Measurements from ENCODE around the gene CFHR5. TPM values are rescaled to one million over a fixed set of nuclear protein-coding genes. Genes with fewer than 3 reads are reported as not detected.

The CFHR5 gene
- total RNA-seq, 1 donor from 2014 or later, result not detected

DNA sequence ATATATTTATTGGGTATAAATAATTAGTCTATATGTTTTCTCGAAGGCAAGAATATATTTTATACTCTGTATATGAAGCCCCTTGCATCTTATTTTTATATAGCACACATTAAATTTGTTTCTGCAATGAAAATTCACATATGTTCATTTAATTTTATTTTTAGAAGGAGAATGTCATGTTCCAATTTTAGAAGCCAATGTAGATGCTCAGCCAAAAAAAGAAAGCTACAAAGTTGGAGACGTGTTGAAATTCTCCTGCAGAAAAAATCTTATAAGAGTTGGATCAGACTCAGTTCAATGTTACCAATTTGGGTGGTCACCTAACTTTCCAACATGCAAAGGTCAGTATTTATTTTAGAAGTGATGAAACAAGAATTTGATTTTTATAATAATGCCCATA is 16.6 kb downstream of the CFHR5 start:
- H3K4me1 Mint-ChIP-seq, result peaks cover 10% of the 10 kb centered on the region
- H3K9me3 Mint-ChIP-seq, result no peaks in the 10 kb centered on the region
- H3K36me3 Mint-ChIP-seq (ENCODE audit: low read depth), result no peaks in the 10 kb centered on the region
- H3K27me3 Mint-ChIP-seq (ENCODE audit: low read depth), result no peaks in the 10 kb centered on the region
- DNase-seq (ENCODE audit: low read depth, low spot score), result no peak
- H3K4me3 Mint-ChIP-seq, result no peak overlapping the region
- no peak for TF ChIP-seq CTCF (conservative IDR thresholded peaks at IDR 0.05)
- H3K27ac Mint-ChIP-seq (ENCODE audit: unreplicated experiment), result no peak overlapping the region

GRCh38 chr1:196997423-196997822 is 20.1 kb downstream of the CFHR5 start:
- H3K27me3 Mint-ChIP-seq (ENCODE audit: low read depth), result no peaks in the 10 kb centered on the region
- no peaks in the 10 kb centered on the region for H3K36me3 Mint-ChIP-seq (ENCODE audit: low read depth)
- TF ChIP-seq CTCF (conservative IDR thresholded peaks at IDR 0.05), result no peak
- H3K4me3 Mint-ChIP-seq, result no peak overlapping the region
- no peaks in the 10 kb centered on the region for H3K9me3 Mint-ChIP-seq
- DNase-seq (ENCODE audit: low read depth, low spot score), result no peak
- peaks cover 2% of the 10 kb centered on the region for H3K4me1 Mint-ChIP-seq
- no peak overlapping the region for H3K27ac Mint-ChIP-seq (ENCODE audit: unreplicated experiment)

DNA sequence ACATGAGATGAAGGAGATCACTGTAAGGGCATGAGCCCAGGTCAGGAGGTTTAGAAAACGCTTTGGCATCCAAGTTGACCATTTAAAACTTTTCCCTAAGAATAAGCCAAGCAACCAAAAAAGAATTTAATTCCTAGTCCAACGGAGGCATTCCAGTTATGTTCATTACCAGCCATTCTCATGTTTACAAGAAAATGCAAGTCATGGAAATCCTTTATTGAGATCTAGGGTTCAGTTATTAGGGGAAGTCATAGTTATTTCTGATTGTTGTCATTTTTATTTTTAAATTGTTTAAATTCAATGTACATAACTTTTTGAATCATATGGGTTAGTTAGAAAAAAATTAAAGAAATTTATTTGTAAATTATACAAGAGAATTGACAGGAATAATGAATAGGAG is 24.5 kb downstream of the CFHR5 start:
- H3K4me1 Mint-ChIP-seq, result no peaks in the 10 kb centered on the region
- no peak overlapping the region for H3K27ac Mint-ChIP-seq (ENCODE audit: unreplicated experiment)
- no peaks in the 10 kb centered on the region for H3K36me3 Mint-ChIP-seq (ENCODE audit: low read depth)
- no peak overlapping the region for H3K4me3 Mint-ChIP-seq
- DNase-seq (ENCODE audit: low read depth, low spot score), result no peak
- no peak for TF ChIP-seq CTCF (conservative IDR thresholded peaks at IDR 0.05)
- H3K27me3 Mint-ChIP-seq (ENCODE audit: low read depth), result no peaks in the 10 kb centered on the region
- no peaks in the 10 kb centered on the region for H3K9me3 Mint-ChIP-seq

- H3K36me3 Mint-ChIP-seq (ENCODE audit: low read depth), result no peaks in the 10 kb centered on the region
Observed at GRCh38 chr1:197003132-197003531, 25.8 kb downstream of the CFHR5 start.

DNA sequence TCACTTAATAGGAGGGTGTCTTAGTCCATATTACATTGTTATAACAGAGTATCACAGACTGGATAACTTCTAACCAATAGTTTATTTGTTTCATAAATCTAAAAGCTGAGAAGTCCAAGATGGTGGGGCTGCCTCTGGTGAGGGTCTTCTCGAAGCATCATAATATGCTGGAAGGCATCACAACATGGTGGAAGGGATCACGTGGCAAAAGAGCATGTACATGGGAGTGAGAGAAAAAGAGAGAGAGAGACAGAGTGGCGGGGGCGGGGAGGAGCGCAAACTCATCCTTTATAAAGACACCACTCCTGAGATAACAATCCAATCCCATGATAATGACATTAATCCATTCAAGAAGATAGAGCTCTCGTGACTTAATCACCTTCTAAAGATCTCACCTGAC is 31.5 kb downstream of the CFHR5 start:
- no peak for DNase-seq (ENCODE audit: low read depth, low spot score)
- peaks cover 2% of the 10 kb centered on the region for H3K9me3 Mint-ChIP-seq
- peaks cover 2% of the 10 kb centered on the region for H3K36me3 Mint-ChIP-seq (ENCODE audit: low read depth)
- no peaks in the 10 kb centered on the region for H3K27me3 Mint-ChIP-seq (ENCODE audit: low read depth)
- H3K27ac Mint-ChIP-seq (ENCODE audit: unreplicated experiment), result no peak overlapping the region
- no peak for TF ChIP-seq CTCF (conservative IDR thresholded peaks at IDR 0.05)
- no peaks in the 10 kb centered on the region for H3K4me1 Mint-ChIP-seq
- H3K4me3 Mint-ChIP-seq, result no peak overlapping the region

More at GRCh38 chr1:197003132-197003531, 25.8 kb downstream of the CFHR5 start:
- no peak overlapping the region for H3K27ac Mint-ChIP-seq (ENCODE audit: unreplicated experiment)
- H3K4me1 Mint-ChIP-seq, result no peaks in the 10 kb centered on the region
- no peaks in the 10 kb centered on the region for H3K27me3 Mint-ChIP-seq (ENCODE audit: low read depth)
- H3K4me3 Mint-ChIP-seq, result no peak overlapping the region
- TF ChIP-seq CTCF (conservative IDR thresholded peaks at IDR 0.05), result no peak
- H3K9me3 Mint-ChIP-seq, result no peaks in the 10 kb centered on the region
- no peak for DNase-seq (ENCODE audit: low read depth, low spot score)

DNA sequence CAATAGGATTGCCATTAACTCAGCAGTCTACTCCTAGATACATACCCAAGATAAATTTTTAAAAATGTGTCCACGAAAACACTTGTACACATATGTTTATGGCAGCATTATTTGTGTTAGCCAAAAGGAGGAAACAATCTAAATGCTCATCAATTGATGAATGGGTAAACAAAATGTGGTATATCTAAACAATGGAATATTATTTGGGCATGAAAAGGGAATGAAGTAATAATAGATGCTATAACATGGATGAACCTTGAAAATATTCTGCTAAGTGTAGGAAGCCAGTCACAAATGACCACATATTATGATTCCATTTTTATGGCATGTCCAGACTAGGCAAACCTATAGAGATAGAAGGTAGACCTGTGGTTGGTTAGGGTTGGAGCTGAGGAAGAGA is 34.3 kb downstream of the CFHR5 start:
- Mint-ChIP-seq H3K36me3 (ENCODE audit: low read depth) (peaks cover 2% of the 10 kb centered on the region), H3K4me3 (no peak overlapping the region), H3K4me1 (no peaks in the 10 kb centered on the region), H3K9me3 (peaks cover 2% of the 10 kb centered on the region), H3K27me3 (ENCODE audit: low read depth) (no peaks in the 10 kb centered on the region), H3K27ac (ENCODE audit: unreplicated experiment) (no peak overlapping the region)
- DNase-seq (ENCODE audit: low read depth, low spot score), result no peak
- no peak for TF ChIP-seq CTCF (conservative IDR thresholded peaks at IDR 0.05)

All from neural crest cell (in vitro differentiated cells).